ENCODE results near the gene MPHOSPH9.

DNA sequence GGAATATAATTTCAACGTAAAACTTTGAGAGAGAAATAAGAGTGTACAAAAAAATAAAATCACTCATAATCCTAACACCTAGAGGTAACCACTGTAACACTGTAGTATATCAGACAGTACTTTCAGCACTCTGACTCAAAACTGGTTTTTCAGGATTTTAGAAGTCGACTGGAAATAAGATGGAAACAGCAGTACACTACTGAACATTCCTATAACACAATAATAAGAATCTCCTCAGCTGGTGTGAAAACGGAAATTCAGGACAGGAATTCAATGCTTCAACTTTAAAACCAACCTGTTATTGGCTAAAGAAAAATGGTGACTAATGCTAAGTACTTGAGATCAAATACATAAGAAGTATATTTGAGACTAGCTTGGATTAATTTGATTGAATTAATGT lies 69.7 kb downstream of the MPHOSPH9 start:
- TF ChIP-seq, protein P1, sequence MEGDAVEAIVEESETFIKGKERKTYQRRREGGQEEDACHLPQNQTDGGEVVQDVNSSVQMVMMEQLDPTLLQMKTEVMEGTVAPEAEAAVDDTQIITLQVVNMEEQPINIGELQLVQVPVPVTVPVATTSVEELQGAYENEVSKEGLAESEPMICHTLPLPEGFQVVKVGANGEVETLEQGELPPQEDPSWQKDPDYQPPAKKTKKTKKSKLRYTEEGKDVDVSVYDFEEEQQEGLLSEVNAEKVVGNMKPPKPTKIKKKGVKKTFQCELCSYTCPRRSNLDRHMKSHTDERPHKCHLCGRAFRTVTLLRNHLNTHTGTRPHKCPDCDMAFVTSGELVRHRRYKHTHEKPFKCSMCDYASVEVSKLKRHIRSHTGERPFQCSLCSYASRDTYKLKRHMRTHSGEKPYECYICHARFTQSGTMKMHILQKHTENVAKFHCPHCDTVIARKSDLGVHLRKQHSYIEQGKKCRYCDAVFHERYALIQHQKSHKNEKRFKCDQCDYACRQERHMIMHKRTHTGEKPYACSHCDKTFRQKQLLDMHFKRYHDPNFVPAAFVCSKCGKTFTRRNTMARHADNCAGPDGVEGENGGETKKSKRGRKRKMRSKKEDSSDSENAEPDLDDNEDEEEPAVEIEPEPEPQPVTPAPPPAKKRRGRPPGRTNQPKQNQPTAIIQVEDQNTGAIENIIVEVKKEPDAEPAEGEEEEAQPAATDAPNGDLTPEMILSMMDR (IDR thresholded peaks at IDR 0.05), result no peak
- TF ChIP-seq POLR2A (IDR thresholded peaks at IDR 0.05), result no peak
- TF ChIP-seq POLR2AphosphoS5 (IDR thresholded peaks at IDR 0.05), result no peak

Measured in stomach (tissue), 4 donors.